GM23338 (cell line): ENCODE results near the gene TMEM141. TPM values are rescaled to one million over a fixed set of nuclear protein-coding genes. Genes with fewer than 3 reads are reported as not detected.

Source experiments
- ATAC-seq: fragments of 200-7000 bp; cut with Tn5 transposase; 3 replicates; pipeline ENCODE4 v1.9.1; 2020
- DNase-seq: peaks from one replicate; pipeline ENCODE4 v3.0.0-alpha.2; 2015; ENCODE audit warnings: low spot score
- H2AFZ ChIP-seq: fragments of 200-600 bp; sonication (generic); 2 replicates; pipeline ENCODE4 v1.8.0; 2016; ENCODE audit warnings: antibody characterized with exemption, mild to moderate bottlenecking, moderate library complexity
- H3F3A ChIP-seq: fragments of 200-600 bp; sonication (generic); replicated peaks from 2 replicates; pipeline ENCODE4 v1.8.0; 2017; ENCODE audit warnings: antibody characterized with exemption, mixed run types, low read depth
- H3K27ac ChIP-seq: fragments of 200-600 bp; sonication (generic); 2 replicates; pipeline ENCODE4 v1.6.1; 2016; ENCODE audit warnings: low read depth
- H3K27me3 ChIP-seq: fragments of 200-600 bp; sonication (generic); 2 replicates; pipeline ENCODE4 v1.8.0; 2016; ENCODE audit warnings: mild to moderate bottlenecking, mixed run types, moderate library complexity; ENCODE audit not compliant: insufficient read depth
- H3K36me3 ChIP-seq: fragments of 200-600 bp; sonication (generic); 2 replicates; pipeline ENCODE4 v1.8.0; 2016; ENCODE audit warnings: mild to moderate bottlenecking; ENCODE audit not compliant: insufficient read depth
- H3K4me1 ChIP-seq: fragments of 200-600 bp; sonication (generic); 2 replicates; pipeline ENCODE4 v1.8.0; 2016; ENCODE audit warnings: mild to moderate bottlenecking, moderate library complexity; ENCODE audit not compliant: insufficient read depth
- H3K4me2 ChIP-seq: fragments of 200-600 bp; sonication (generic); 2 replicates; pipeline ENCODE4 v1.7.1; 2017; ENCODE audit warnings: mixed run types
- H3K4me3 ChIP-seq: fragments of 200-600 bp; sonication (generic); 2 replicates; pipeline ENCODE4 v1.6.1; 2016; ENCODE audit warnings: mixed run types
- H3K79me2 ChIP-seq: fragments of 200-600 bp; sonication (generic); replicated peaks from 2 replicates; pipeline ENCODE4 v1.8.0; 2017; ENCODE audit warnings: mild to moderate bottlenecking; ENCODE audit not compliant: insufficient read depth
- H3K9me2 ChIP-seq: fragments of 200-600 bp; sonication (generic); 2 replicates; pipeline ENCODE4 v1.8.0; 2017; ENCODE audit not compliant: insufficient read depth
- H4K20me1 ChIP-seq: fragments of 200-600 bp; sonication (generic); replicated peaks from 2 replicates; pipeline ENCODE4 v1.8.0; 2017; ENCODE audit warnings: mild to moderate bottlenecking; ENCODE audit not compliant: insufficient read depth
- H3K27ac Mint-ChIP-seq: 2 replicates; pipeline ENCODE4 v1.8.0; 2020; ENCODE audit warnings: inconsistent platforms, mild to moderate bottlenecking, moderate library complexity, mixed read lengths
- H3K27me3 Mint-ChIP-seq: 3 replicates; pipeline ENCODE4 v1.8.0; 2022; ENCODE audit warnings: low read depth, mild to moderate bottlenecking, moderate library complexity, mixed read lengths, inconsistent platforms; ENCODE audit not compliant: insufficient read depth, poor library complexity
- H3K36me3 Mint-ChIP-seq: 3 replicates; pipeline ENCODE4 v1.8.0; 2021; ENCODE audit warnings: low read depth, mild to moderate bottlenecking, inconsistent platforms, moderate library complexity, mixed read lengths
- H3K4me1 Mint-ChIP-seq: 3 replicates; pipeline ENCODE4 v1.8.0; 2020; ENCODE audit warnings: mild to moderate bottlenecking, inconsistent platforms, mixed read lengths
- H3K4me3 Mint-ChIP-seq: 3 replicates; pipeline ENCODE4 v1.8.0; 2021; ENCODE audit warnings: moderate library complexity, mild to moderate bottlenecking, inconsistent platforms, mixed read lengths
- H3K9me3 Mint-ChIP-seq: 3 replicates; pipeline ENCODE4 v1.8.0; 2020; ENCODE audit warnings: moderate library complexity, mild to moderate bottlenecking, inconsistent platforms, mixed read lengths
- CREB1 ChIP-seq: fragments of 250-450 bp; sonication (Bioruptor Pico); IDR thresholded peaks from 2 replicates; pipeline ENCODE4 v1.5.0; 2020; ENCODE audit warnings: low read depth, mild to moderate bottlenecking, moderate library complexity
- EZH2 ChIP-seq: fragments of 200-600 bp; sonication (generic); IDR thresholded peaks from one replicate; pipeline ENCODE4 v1.8.0; 2017; ENCODE audit warnings: antibody characterized with exemption, mild to moderate bottlenecking, low read depth; ENCODE audit not compliant: unreplicated experiment
- NANOG ChIP-seq: IDR thresholded peaks from 2 replicates; pipeline ENCODE4 v1.6.1; 2016; ENCODE audit warnings: antibody characterized with exemption, borderline replicate concordance
- POLR2AphosphoS5 ChIP-seq: IDR thresholded peaks from 2 replicates; pipeline ENCODE4 v1.6.1; 2016; ENCODE audit warnings: antibody characterized with exemption, low read depth
- REST ChIP-seq: IDR thresholded peaks from one replicate; pipeline ENCODE4 v1.6.1; 2018; ENCODE audit warnings: antibody characterized with exemption; ENCODE audit not compliant: unreplicated experiment
- STAT1 ChIP-seq: IDR thresholded peaks from one replicate; pipeline ENCODE4 v1.6.1; 2016; ENCODE audit warnings: antibody characterized with exemption; ENCODE audit not compliant: unreplicated experiment
- ZNF331 ChIP-seq: fragments of 250-450 bp; sonication (Bioruptor Pico); IDR thresholded peaks from 2 replicates; pipeline ENCODE4 v1.5.0; 2020; ENCODE audit warnings: low read depth, mild to moderate bottlenecking, moderate library complexity
- polyA plus RNA-seq: library from polyadenylated mRNA; unstranded; fragments of >200 nt; fragmentation: Nextera tagmentation; extraction: Ambion mirVana; gene quantifications from 2 replicates; pipeline ENCODE4 v1.2.1, GENCODE V29; 2016
- total RNA-seq: library from RNA; depleted of rRNA; stranded (reverse); fragments of >200 nt; shearing (Covaris generic); gene quantifications from 2 replicates; pipeline ENCODE4 v1.2.3, GENCODE V29; 2014
- TF ChIP-seq, protein P1 (sequence below): fragments of 250-450 bp; sonication (Bioruptor Pico); IDR thresholded peaks from 2 replicates; pipeline ENCODE4 v1.5.0; 2020; ENCODE audit warnings: mild to moderate bottlenecking, moderate library complexity

The TMEM141 gene
- total and polyA plus RNA-seq, 2 experiments from 2014 or later, result 71.4 to 90.5 TPM

DNA sequence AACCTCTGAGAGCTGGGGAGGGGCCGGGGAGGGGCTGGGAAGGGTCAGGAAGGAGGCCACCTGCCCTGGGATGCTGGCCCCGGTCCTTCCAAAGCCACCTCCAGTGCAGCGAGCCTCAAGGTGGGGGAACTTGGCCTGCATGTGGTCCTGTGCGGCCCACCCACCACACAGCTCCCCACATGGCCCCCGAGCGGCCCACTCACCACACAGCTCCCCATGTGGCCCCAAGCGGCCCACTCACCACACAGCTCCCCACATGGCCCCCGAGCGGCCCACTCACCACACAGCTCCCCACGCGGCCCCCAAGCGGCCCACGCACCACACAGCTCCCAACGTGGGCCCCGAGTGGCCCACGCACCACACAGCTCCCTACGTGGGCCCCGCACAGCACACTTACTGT is 46.4 kb upstream of the TMEM141 start:
- H3K9me3 Mint-ChIP-seq, result no peaks in the 10 kb centered on the region; the same call in 2 of the 3 replicates
- H3K79me2 ChIP-seq, result no peaks in the 10 kb centered on the region
- no peaks in the 10 kb centered on the region for H3F3A ChIP-seq
- no peaks in the 10 kb centered on the region for H3K36me3 Mint-ChIP-seq
- H3K27ac Mint-ChIP-seq, result no peak overlapping the region
- DNase-seq, result no peak
- no peaks in the 10 kb centered on the region for H3K9me2 ChIP-seq
- H3K36me3 ChIP-seq, result no peaks in the 10 kb centered on the region
- no peak overlapping the region for H2AFZ ChIP-seq
- H3K4me3 ChIP-seq, result no peak overlapping the region
- H3K27me3 ChIP-seq, result no peaks in the 10 kb centered on the region
- no peak overlapping the region for H3K27ac ChIP-seq
- no peak overlapping the region for H3K4me2 ChIP-seq
- H3K4me3 Mint-ChIP-seq, result no peak overlapping the region
- ATAC-seq, result no peak
- H3K4me1 ChIP-seq, result no peaks in the 10 kb centered on the region
- TF ChIP-seq NANOG, result no peak
- TF ChIP-seq, protein P1, sequence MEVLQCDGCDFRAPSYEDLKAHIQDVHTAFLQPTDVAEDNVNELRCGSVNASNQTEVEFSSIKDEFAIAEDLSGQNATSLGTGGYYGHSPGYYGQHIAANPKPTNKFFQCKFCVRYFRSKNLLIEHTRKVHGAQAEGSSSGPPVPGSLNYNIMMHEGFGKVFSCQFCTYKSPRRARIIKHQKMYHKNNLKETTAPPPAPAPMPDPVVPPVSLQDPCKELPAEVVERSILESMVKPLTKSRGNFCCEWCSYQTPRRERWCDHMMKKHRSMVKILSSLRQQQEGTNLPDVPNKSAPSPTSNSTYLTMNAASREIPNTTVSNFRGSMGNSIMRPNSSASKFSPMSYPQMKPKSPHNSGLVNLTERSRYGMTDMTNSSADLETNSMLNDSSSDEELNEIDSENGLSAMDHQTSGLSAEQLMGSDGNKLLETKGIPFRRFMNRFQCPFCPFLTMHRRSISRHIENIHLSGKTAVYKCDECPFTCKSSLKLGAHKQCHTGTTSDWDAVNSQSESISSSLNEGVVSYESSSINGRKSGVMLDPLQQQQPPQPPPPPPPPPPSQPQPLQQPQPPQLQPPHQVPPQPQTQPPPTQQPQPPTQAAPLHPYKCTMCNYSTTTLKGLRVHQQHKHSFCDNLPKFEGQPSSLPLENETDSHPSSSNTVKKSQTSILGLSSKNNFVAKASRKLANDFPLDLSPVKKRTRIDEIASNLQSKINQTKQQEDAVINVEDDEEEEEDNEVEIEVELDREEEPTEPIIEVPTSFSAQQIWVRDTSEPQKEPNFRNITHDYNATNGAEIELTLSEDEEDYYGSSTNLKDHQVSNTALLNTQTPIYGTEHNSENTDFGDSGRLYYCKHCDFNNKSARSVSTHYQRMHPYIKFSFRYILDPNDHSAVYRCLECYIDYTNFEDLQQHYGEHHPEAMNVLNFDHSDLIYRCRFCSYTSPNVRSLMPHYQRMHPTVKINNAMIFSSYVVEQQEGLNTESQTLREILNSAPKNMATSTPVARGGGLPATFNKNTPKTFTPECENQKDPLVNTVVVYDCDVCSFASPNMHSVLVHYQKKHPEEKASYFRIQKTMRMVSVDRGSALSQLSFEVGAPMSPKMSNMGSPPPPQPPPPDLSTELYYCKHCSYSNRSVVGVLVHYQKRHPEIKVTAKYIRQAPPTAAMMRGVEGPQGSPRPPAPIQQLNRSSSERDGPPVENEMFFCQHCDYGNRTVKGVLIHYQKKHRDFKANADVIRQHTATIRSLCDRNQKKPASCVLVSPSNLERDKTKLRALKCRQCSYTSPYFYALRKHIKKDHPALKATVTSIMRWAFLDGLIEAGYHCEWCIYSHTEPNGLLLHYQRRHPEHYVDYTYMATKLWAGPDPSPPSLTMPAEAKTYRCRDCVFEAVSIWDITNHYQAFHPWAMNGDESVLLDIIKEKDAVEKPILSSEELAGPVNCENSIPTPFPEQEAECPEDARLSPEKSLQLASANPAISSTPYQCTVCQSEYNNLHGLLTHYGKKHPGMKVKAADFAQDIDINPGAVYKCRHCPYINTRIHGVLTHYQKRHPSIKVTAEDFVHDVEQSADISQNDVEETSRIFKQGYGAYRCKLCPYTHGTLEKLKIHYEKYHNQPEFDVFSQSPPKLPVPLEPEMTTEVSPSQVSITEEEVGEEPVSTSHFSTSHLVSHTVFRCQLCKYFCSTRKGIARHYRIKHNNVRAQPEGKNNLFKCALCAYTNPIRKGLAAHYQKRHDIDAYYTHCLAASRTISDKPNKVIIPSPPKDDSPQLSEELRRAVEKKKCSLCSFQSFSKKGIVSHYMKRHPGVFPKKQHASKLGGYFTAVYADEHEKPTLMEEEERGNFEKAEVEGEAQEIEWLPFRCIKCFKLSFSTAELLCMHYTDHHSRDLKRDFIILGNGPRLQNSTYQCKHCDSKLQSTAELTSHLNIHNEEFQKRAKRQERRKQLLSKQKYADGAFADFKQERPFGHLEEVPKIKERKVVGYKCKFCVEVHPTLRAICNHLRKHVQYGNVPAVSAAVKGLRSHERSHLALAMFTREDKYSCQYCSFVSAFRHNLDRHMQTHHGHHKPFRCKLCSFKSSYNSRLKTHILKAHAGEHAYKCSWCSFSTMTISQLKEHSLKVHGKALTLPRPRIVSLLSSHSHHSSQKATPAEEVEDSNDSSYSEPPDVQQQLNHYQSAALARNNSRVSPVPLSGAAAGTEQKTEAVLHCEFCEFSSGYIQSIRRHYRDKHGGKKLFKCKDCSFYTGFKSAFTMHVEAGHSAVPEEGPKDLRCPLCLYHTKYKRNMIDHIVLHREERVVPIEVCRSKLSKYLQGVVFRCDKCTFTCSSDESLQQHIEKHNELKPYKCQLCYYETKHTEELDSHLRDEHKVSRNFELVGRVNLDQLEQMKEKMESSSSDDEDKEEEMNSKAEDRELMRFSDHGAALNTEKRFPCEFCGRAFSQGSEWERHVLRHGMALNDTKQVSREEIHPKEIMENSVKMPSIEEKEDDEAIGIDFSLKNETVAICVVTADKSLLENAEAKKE (CRISPR knock-in tag), result no peak
- H4K20me1 ChIP-seq, result no peaks in the 10 kb centered on the region
- peaks cover 2% of the 10 kb centered on the region; the same call in 1 of the 3 replicates for H3K4me1 Mint-ChIP-seq
- peaks cover 4% of the 10 kb centered on the region for H3K27me3 Mint-ChIP-seq

- H3K4me2 ChIP-seq, result no peak overlapping the region
- no peak overlapping the region for H2AFZ ChIP-seq
- no peaks in the 10 kb centered on the region for H3K4me1 ChIP-seq
- no peaks in the 10 kb centered on the region for H3K79me2 ChIP-seq
- DNase-seq (no peak), ATAC-seq (no peak)
- Mint-ChIP-seq H3K9me3 (no peaks in the 10 kb centered on the region; the same call in 2 of the 3 replicates), H3K27me3 (peaks cover 4% of the 10 kb centered on the region), H3K36me3 (no peaks in the 10 kb centered on the region), H3K4me3 (no peak overlapping the region), H3K27ac (no peak overlapping the region), H3K4me1 (peaks cover 2% of the 10 kb centered on the region; the same call in 1 of the 3 replicates)
- H3F3A ChIP-seq, result no peaks in the 10 kb centered on the region
- no peak overlapping the region for H3K27ac ChIP-seq
- H4K20me1 ChIP-seq, result no peaks in the 10 kb centered on the region
- H3K9me2 ChIP-seq, result no peaks in the 10 kb centered on the region
- H3K36me3 ChIP-seq, result no peaks in the 10 kb centered on the region
- H3K27me3 ChIP-seq, result no peaks in the 10 kb centered on the region
- no peak overlapping the region for H3K4me3 ChIP-seq
- TF ChIP-seq STAT1 (no peak), EZH2 (no peak), POLR2AphosphoS5 (no peak), NANOG (no peak), ZNF331 (CRISPR knock-in tag) (no peak), CREB1 (CRISPR knock-in tag) (no peak), REST (no peak)
Measured at GRCh38 chr9:136745389-136746154, 45.6 kb upstream of the TMEM141 start.
